ENCODE measurements around the gene NRSN2.

NRSN2 gene

GRCh38 chr20:396619-397431 is 49.9 kb downstream of the NRSN2 start:
- Histone ChIP-seq H3K27ac (replicated peaks) (no peak overlapping the region), H3K27me3 (ENCODE audit: insufficient read depth, poor library complexity, severe bottlenecking) (no peaks in the 10 kb centered on the region), H3K4me3 (replicated peaks; ENCODE audit: insufficient read depth, low read length) (no peak overlapping the region)
- TF ChIP-seq SPI1 (IDR thresholded peaks at IDR 0.05; ENCODE audit: borderline replicate concordance, low read depth) (no peak), POLR2AphosphoS5 (IDR thresholded peaks at IDR 0.05; ENCODE audit: low read depth) (no peak; the same call in 1 of the 2 replicates), CTCF (IDR thresholded peaks at IDR 0.05; ENCODE audit: insufficient read depth, low read length) (no peak), REST (IDR thresholded peaks at IDR 0.05; ENCODE audit: insufficient replicate concordance, low read depth) (no peak), GABPA (IDR thresholded peaks at IDR 0.05; ENCODE audit: low read depth) (no peak)
- no peak for DNase-seq (ENCODE audit: low read depth in 1 of 2, low spot score in 1 of 2)

- Histone ChIP-seq H3K4me3 (replicated peaks; ENCODE audit: insufficient read depth, low read length) (no peak overlapping the region), H3K27ac (replicated peaks) (no peak overlapping the region), H3K27me3 (ENCODE audit: insufficient read depth, poor library complexity, severe bottlenecking) (no peaks in the 10 kb centered on the region)
- no peak for TF ChIP-seq POLR2AphosphoS5 (IDR thresholded peaks at IDR 0.05; ENCODE audit: low read depth)
- no peak for TF ChIP-seq GABPA (IDR thresholded peaks at IDR 0.05; ENCODE audit: low read depth)
- DNase-seq (ENCODE audit: low read depth in 1 of 2, low spot score in 1 of 2), result no peak
These were observed 50.7 kb downstream of the NRSN2 start for GRCh38 chr20:397432-398237.

GRCh38 chr20:399182-399707 is 52.3 kb downstream of the NRSN2 start:
- no peak for DNase-seq (ENCODE audit: low read depth in 1 of 2, low spot score in 1 of 2)
- TF ChIP-seq POLR2AphosphoS5 (IDR thresholded peaks at IDR 0.05; ENCODE audit: low read depth) (no peak), CTCF (IDR thresholded peaks at IDR 0.05; ENCODE audit: insufficient read depth, low read length) (no peak), REST (IDR thresholded peaks at IDR 0.05; ENCODE audit: insufficient replicate concordance, low read depth) (no peak), GABPA (IDR thresholded peaks at IDR 0.05; ENCODE audit: low read depth) (no peak), SPI1 (IDR thresholded peaks at IDR 0.05; ENCODE audit: borderline replicate concordance, low read depth) (no peak)
- H3K27ac ChIP-seq (replicated peaks), result no peak overlapping the region
- no peaks in the 10 kb centered on the region for H3K27me3 ChIP-seq (ENCODE audit: insufficient read depth, poor library complexity, severe bottlenecking)
- no peak overlapping the region for H3K4me3 ChIP-seq (replicated peaks; ENCODE audit: insufficient read depth, low read length)

GRCh38 chr20:400128-400453 is 53.2 kb downstream of the NRSN2 start:
- no peak for DNase-seq (ENCODE audit: low read depth in 1 of 2, low spot score in 1 of 2)
- no peaks in the 10 kb centered on the region for H3K27me3 ChIP-seq (ENCODE audit: insufficient read depth, poor library complexity, severe bottlenecking)
- no peak overlapping the region for H3K27ac ChIP-seq (replicated peaks)
- no peak overlapping the region for H3K4me3 ChIP-seq (replicated peaks; ENCODE audit: insufficient read depth, low read length)
- TF ChIP-seq POLR2AphosphoS5 (IDR thresholded peaks at IDR 0.05; ENCODE audit: low read depth), result no peak
- TF ChIP-seq GABPA (IDR thresholded peaks at IDR 0.05; ENCODE audit: low read depth), result no peak
- no peak for TF ChIP-seq CTCF (IDR thresholded peaks at IDR 0.05; ENCODE audit: insufficient read depth, low read length)
- no peak for TF ChIP-seq REST (IDR thresholded peaks at IDR 0.05; ENCODE audit: insufficient replicate concordance, low read depth)
- TF ChIP-seq SPI1 (IDR thresholded peaks at IDR 0.05; ENCODE audit: borderline replicate concordance, low read depth), result no peak
